ENCODE results near the gene ALPG.
"Not testable (repeated sequence)": the region's sequence is repeated elsewhere in the genome, so short reads cannot be mapped to it uniquely, and the experiment has no call there.

GRCh38 chr2:232408269-232408668 is 1.6 kb downstream of the ALPG start:
- not testable (repeated sequence) for TF ChIP-seq POLR2A (conservative IDR thresholded peaks at IDR 0.05); CTCF (IDR thresholded peaks at IDR 0.05 in 2 of 3, conservative IDR thresholded peaks at IDR 0.05 in 1 of 3; ENCODE audit: insufficient read depth in 2 of 3, low read depth in 1 of 3, low read length in 3 of 3); ZFP91 (CRISPR knock-in tag; IDR thresholded peaks at IDR 0.05); CEBPZ (IDR thresholded peaks at IDR 0.05; ENCODE audit: borderline replicate concordance, low read depth, low read length); TFE3 (CRISPR knock-in tag; IDR thresholded peaks at IDR 0.05); GABPA (tag; conservative IDR thresholded peaks at IDR 0.05; ENCODE audit: low read depth); UBTF (IDR thresholded peaks at IDR 0.05; ENCODE audit: borderline replicate concordance in 1 of 2, low read depth in 2 of 2, low read length in 2 of 2); RAD21 (CRISPR knock-in tag; conservative IDR thresholded peaks at IDR 0.05 in 1 of 2, IDR thresholded peaks at IDR 0.05 in 1 of 2); NFE2 (IDR thresholded peaks at IDR 0.05; ENCODE audit: low read depth); MAFK (IDR thresholded peaks at IDR 0.05; ENCODE audit: low read length); ZC3H11A (IDR thresholded peaks at IDR 0.05; ENCODE audit: low read depth, low read length)
